Epithelial cell of esophagus (primary cell): Measurements from ENCODE around the gene CDH4.

Experiments used
- DNase-seq: peaks from one replicate; pipeline ENCODE4 v3.0.0; 2010; ENCODE audit warnings: low read depth
- H3K4me3 ChIP-seq: 2 replicates; pipeline ENCODE4 v1.5.1; 2011; ENCODE audit warnings: mild to moderate bottlenecking, low read length, control low read depth
- TF ChIP-seq, protein P1 (sequence below): IDR thresholded peaks from 2 replicates; pipeline ENCODE4 v1.5.1; 2011; ENCODE audit warnings: low read depth, mild to moderate bottlenecking, low read length, control low read depth, inconsistent platforms; ENCODE audit not compliant: insufficient read depth; ENCODE audit errors: missing control alignments

Gene CDH4

DNA sequence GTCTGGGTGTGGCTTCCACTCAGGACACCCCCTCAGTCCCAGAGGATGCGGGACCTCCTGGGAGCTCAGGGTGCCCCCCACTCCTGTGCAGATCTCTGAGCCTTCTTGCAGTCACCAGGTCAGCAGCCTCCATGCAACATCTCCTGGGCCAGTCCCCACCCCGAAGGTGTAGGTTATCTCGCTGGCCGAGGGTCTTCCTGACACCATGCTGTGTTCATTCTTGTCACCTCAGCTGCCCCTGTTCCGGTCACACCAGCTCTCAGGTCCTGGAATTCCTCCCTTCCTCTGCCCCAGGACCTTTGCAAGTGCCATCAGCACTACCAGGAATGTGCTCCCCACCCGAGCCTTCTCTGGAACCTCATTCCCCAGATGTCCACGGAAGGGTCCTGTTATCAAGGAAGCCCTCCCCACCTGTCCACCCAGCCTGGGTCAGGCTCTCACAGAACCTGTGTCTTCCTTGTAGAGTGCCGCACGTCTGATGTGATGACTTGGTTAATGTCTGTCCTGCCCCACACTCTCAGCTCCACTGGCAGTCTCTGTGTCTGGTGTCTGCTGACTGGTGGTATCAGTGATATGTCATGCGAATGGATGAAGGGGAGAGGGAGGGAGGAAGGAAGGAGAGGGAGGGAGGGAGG lies 484.1 kb downstream of the CDH4 start:
- H3K4me3 ChIP-seq, result no peak overlapping the region
- TF ChIP-seq, protein P1, sequence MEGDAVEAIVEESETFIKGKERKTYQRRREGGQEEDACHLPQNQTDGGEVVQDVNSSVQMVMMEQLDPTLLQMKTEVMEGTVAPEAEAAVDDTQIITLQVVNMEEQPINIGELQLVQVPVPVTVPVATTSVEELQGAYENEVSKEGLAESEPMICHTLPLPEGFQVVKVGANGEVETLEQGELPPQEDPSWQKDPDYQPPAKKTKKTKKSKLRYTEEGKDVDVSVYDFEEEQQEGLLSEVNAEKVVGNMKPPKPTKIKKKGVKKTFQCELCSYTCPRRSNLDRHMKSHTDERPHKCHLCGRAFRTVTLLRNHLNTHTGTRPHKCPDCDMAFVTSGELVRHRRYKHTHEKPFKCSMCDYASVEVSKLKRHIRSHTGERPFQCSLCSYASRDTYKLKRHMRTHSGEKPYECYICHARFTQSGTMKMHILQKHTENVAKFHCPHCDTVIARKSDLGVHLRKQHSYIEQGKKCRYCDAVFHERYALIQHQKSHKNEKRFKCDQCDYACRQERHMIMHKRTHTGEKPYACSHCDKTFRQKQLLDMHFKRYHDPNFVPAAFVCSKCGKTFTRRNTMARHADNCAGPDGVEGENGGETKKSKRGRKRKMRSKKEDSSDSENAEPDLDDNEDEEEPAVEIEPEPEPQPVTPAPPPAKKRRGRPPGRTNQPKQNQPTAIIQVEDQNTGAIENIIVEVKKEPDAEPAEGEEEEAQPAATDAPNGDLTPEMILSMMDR, result no peak
- DNase-seq, result no peak

DNA sequence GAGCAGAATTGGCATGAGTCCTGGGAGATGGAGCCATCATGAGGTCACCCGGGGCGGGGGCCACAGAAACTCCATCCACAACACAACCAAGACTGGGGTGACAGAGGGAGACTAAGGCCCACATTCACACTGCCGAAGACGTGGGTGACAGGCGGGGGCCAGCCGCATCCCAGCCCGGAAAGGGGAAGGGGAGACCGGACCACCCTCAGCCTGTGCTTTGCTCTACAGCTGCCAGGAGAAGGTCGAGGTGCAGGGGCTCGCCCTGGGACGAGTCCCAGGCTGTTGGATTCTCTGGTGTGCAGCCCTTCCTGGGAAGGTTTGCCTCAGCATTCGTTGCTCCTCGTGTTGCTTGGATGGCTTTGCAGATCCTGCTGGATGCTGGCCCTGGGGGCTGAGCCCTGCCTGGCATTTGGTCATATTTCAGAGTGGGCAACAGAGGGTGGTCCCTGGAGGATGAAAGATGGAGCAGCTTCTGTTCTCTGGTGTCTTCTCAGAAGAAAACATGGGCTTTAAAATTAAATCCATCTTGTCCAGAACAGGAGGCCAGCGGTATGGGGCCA lies 484.8 kb downstream of the CDH4 start:
- H3K4me3 ChIP-seq, result no peak overlapping the region
- TF ChIP-seq, protein P1, result no peak
- no peak for DNase-seq

DNA sequence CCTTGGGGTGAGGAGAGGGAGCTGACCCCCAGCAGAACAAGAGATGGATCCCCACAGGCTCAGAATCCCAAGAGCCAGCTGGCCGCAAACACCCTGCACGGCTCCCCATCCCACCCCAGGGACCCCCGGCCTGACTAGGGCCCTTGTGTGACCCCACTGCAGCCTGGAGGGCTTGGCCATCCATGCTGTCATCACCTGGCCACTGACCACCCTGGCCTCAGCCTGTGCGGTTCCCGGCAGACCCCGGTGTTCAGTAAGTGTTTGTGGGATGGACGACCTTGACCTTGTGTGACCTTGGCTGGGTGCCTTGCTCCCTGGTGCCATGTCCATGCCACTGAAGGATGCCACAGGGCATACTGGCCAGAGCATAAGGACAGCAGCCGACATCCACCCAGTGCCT lies 485.3 kb downstream of the CDH4 start:
- TF ChIP-seq, protein P1, result no peak
- H3K4me3 ChIP-seq, result no peak overlapping the region
- DNase-seq, result no peak

DNA sequence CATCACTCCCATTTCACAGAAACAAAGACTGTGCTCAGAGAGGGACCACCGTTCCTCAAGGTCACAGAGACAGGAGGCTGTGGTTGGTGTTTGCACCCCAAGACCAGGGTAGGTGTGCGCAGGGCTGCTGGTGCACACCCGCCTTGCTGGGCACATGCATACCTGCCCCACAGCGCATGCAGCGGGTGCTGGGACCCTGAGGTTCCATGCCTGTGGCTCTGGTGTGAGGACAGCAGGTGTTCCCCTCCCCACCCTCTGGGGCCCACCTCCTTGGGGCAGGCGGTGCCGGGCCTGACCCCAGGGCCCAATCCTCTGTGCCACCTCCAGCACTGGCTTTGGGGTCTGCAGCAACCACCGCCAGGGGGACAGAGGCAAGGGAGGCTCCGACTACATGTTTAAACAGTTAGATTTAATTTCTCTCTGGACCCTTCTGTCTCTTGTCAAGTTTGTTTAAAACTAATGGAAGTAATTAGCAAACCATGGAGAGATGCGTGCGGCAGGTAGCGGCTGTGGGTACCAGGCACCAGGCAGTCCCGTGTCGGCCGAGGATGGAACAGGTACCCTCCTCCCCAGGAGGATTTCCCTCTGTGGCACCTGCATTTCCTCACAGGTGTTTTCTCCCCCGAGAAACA lies 485.9 kb downstream of the CDH4 start:
- no peak overlapping the region for H3K4me3 ChIP-seq
- TF ChIP-seq, protein P1, result no peak
- no peak for DNase-seq

DNA sequence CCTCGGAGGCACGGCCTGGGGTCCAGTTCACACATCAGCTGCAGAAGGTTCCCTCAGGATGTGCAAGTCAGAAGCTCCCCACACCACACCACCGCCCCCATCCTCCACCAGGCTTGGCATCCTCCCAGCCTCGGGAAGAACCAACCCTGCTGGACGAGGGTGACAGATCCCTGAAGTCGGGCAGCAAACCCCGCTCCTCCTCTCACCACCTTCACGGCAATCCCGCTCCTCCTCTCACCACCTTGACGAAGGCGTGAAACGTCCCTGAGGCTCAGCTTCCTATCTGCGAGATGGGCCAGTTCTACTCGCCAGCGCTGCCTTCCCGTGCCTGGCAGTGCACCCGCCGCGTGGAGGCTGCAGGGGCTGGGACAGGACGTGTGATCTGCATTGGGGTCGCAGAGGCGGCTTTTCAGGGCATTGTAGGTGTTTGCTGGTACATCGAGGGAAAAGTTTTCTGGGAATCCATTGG lies 486.6 kb downstream of the CDH4 start:
- TF ChIP-seq, protein P1, result no peak
- no peak for DNase-seq
- no peak overlapping the region for H3K4me3 ChIP-seq

DNA sequence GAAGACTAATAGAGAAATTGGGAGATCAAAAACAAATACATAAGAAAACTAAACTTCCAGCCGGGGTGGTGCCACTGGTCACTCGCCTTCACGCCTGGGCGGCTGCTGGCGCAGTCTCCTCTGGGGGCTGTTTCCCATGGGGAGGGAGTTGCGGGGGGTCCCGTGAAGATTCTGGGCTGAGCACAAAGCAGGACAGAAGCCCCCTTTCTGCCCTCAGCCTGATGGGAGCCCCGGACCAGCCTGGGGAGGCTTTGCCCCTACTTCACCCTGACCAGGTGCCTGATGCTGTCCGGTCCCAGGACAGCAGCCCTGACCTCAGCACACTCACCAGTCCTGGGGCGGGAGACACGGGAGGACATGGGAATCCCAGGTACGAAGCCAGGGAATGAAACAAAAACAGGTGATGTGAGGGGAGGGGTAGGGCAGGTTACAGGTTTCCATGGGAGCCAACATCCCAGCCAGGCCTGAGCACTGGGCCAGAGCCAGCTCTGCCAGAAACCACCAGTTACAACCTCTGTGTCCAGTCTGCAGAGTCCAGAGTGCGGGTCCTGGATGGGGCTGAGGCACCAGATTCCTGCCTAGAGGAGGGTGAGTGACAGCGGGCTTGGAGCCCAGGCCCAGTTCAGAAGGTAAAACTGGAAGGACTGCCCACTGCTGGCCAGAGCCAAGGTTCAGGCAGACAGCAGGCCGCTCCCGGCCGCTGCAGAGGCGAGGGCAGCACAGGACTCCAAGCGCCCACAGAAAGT lies 487.2 kb downstream of the CDH4 start:
- H3K4me3 ChIP-seq, result no peak overlapping the region
- TF ChIP-seq, protein P1, result no peak
- no peak for DNase-seq
